Activated T-cell treated with anti-CD3 and anti-CD28 coated beads, Interleukin-2, amount 50 U/mL, for 48 hours (primary cell): ENCODE results near the gene ZNF45.
"Not testable (repeated sequence)": the region's sequence is repeated elsewhere in the genome, so short reads cannot be mapped to it uniquely, and the experiment has no call there.

ENCODE experiments used
- DNase-seq, 2 experiments: peaks; one replicate each; pipeline ENCODE4 v3.0.0-alpha.2; 2020

ZNF45 gene

DNA sequence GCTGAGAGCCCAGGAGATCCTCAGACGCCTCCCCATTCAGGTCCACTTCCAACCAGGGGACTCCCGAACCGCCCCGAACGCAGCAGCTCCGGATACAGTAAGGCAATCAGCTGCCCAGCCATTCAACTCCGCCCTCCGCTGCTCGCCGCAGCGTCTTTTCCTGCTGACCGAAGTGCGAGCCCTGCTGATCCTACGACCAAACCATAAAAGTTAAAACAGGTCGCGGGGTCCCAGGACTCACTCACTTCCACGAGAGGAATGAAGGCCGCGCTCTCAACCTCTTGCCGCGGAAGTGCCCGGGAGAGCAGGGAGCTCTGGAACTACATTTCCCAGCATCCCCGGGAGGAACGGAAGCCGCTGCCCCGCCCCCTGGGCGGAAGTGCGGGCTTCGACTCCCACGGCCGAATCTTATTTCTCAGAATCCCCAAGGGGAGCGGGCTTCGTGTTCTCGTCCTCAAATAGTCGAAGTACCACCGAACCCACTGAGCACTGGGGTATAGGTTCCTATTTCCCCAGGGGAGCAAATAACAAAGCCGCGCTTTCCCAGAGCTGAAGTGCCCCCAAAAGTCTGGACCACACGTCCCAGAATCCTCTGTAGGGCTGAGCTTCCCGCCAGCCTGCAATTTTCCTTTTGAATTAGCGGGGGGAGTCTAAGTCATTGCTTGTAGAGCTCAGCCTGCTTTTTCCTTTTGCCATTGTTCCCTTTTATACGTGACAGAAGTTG lies at the start of gene ZNF45:
ZNF45 (minus strand) TSS at position 298 of the 724 bp plus-strand sequence. CDS start 13,097 bp downstream, outside the sequence.
- peak; percentile 91 to 92 for DNase-seq

- DNase-seq, result peak in 1 of 2 experiments; percentile 20
Measured at GRCh38 chr19:43984687-43985000, 49.6 kb upstream of the ZNF45 start.

DNA sequence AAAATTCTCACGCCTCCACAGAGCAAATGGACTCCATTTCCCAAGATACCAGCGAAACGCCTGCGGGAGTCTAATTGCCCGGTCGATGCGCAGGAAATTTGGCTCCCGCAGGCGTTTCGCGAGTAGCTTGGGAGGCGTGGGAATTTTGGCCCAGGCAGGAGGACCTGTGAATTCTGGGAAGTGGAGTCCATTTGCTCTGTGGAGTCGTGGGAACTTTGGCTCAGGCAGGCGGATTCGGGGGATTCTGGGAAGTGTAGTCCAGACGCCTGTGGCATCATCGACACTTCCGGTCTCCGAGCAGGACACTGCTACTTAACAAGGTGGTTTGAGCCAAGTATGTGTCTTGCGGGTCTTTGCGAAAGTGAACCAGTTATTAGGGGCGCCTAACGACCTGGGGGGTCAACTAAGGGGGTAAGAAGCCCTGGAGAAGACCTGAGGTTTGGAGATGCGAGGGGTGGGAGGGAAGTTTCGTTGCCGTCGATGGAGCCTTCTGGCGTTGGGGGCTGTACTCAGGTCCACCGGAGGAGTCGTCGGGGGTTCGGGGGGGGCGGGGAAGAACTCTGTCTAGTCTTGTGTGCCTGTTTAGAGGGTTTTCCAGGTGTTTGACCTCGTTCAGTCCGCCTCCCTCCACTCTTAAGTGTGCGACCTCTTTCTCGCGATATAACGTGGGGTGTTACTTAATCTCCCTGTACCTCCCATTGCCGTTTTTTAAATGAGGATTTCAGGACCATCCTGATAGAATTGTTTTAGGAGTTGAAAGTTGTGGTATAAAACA lies 49.0 kb upstream of the ZNF45 start, which contains the start of gene ZNF155:
ZNF155 (plus strand) TSS at position 277 of the 775 bp plus-strand sequence. CDS start 4,356 bp downstream, outside the sequence.
- DNase-seq, result peak; percentile 83 to 84

- DNase-seq, result no peak
Measured at GRCh38 chr19:43983544-43983911, 48.4 kb upstream of the ZNF45 start.

DNA sequence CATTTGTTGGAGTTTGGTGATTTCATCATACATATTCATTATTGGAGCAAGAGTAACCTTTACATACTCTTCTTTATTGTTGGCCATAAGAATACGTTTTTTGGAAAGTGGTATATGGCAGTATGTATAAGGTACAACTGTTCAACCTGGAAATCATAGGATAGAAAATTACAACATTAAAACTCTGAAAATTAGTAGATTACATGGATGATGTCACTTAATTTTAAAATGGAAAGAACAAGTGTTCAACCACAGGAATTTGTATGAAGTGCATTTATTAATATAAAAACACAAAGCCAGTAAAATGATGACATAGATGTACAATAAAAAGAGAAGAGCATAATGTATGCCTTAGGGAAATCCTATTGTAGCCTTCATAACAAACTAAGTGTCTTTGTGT lies 41.6 kb upstream of the ZNF45 start:
- DNase-seq, result no peak

GRCh38 chr19:43966079-43966694 lies 31.1 kb upstream of the ZNF45 start:
- no peak for DNase-seq

GRCh38 chr19:43960411-43960810 lies 25.3 kb upstream of the ZNF45 start:
- DNase-seq, result no peak

- DNase-seq, result no peak
Measured at GRCh38 chr19:43957891-43958290, 22.8 kb upstream of the ZNF45 start.

- no peak for DNase-seq
Measured at GRCh38 chr19:43956827-43957226, 21.7 kb upstream of the ZNF45 start.

DNA sequence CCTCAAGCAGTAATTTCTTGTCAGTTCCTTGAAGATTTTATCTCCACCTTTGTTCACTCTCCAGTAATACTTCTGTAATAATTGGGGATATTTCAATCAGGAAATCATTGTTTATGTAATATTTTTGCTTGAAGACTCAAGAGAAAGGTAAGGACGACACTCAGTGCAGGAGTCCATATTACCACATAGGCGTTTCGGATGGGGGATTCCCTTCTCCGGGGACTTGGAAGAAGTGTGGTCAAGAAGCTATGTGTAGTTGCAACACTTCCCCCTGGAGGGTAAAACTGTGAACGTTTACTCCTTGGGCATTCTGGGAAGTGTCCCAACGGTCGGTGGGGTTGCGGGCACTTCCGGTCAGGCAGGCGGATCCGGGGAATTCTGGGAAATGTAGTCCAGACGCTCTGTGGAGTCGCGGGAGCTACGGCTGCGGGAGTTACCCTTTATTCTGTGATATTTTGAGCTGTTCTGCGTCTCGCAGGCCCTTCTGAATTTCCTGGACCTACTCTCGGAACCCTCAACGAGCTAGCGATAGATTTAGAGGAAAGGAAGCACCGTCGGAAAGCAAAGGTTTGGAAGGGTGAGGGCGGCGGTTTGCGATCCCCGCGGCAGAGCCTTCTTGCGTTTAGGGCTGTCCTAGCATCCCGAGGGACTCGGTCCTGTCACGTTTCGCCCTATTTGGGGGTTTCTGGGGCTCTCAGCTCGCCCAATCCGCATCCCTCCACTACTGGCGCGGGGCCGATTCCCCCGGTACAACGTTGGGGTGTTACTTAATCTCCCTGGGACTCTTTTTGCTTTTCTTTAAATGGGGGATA lies 16.0 kb upstream of the ZNF45 start, which contains the start of gene ZNF221:
ZNF221 (plus strand) TSS at position 395 of the 812 bp plus-strand sequence. CDS start 11,499 bp downstream, outside the sequence.
- DNase-seq, result peak; percentile 74 to 75

GRCh38 chr19:43949803-43950202 lies 14.7 kb upstream of the ZNF45 start:
- DNase-seq, result not testable (repeated sequence)

DNA sequence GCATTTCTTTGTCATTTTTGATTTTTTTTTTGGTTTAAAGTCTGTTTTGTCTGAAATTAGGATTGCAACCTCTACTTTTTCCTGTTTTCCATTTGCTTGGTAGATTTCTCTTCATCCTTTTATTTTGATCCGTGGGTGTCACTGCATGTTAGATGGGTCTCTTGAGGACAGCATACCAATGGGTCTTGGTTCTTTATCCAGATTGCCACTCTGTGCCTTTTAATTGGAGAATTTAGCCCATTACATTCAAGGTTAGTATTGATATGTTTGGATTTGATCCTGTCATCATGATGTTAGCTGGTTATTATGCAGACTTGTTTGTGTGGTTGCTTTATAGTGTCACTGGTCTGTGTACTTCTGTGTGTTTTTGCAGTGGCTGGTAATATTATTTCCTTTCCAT lies 12.3 kb upstream of the ZNF45 start:
- not testable (repeated sequence) for DNase-seq

DNA sequence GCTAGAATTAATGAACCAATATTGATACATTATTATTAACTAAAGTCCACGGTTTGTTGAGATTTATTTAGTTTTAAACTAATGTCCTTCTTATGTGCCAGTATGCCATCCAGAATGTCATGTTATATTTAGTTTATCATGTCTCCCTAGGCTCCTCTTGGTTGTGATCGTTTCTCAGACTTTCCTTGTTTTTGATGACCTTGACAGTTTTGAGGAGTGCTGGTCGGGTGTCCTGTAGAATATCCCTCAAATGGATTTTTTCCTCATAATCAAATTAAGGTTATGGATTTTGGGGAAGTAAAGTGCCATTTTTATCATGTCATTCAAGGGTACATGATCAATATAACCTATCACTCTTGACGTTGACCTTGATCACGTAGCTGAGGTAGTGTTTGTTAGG lies 6.1 kb upstream of the ZNF45 start:
- no peak for DNase-seq

GRCh38 chr19:43940719-43941118 lies 5.6 kb upstream of the ZNF45 start:
- no peak for DNase-seq

- DNase-seq, result no peak
Measured at GRCh38 chr19:43939557-43940260, 4.6 kb upstream of the ZNF45 start.

DNA sequence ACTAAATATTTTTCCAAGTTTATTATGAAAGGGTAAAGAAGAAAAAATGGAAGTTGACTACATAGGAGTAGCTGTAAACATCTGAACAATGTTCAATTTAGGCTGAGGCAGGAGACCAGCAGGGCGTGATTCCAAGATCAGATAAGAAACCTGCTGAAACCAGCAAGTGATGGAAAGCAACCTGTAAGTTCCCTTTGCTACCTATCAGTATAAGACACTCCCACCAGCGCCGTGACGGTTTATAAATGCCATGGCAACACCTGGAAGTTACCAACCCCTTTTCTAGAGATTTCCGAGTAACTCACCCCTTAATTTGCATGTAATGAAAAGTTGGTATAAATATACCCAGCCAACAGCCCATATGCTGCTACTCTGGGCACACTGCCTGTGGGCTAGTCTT lies 1.1 kb upstream of the ZNF45 start:
- no peak for DNase-seq

DNA sequence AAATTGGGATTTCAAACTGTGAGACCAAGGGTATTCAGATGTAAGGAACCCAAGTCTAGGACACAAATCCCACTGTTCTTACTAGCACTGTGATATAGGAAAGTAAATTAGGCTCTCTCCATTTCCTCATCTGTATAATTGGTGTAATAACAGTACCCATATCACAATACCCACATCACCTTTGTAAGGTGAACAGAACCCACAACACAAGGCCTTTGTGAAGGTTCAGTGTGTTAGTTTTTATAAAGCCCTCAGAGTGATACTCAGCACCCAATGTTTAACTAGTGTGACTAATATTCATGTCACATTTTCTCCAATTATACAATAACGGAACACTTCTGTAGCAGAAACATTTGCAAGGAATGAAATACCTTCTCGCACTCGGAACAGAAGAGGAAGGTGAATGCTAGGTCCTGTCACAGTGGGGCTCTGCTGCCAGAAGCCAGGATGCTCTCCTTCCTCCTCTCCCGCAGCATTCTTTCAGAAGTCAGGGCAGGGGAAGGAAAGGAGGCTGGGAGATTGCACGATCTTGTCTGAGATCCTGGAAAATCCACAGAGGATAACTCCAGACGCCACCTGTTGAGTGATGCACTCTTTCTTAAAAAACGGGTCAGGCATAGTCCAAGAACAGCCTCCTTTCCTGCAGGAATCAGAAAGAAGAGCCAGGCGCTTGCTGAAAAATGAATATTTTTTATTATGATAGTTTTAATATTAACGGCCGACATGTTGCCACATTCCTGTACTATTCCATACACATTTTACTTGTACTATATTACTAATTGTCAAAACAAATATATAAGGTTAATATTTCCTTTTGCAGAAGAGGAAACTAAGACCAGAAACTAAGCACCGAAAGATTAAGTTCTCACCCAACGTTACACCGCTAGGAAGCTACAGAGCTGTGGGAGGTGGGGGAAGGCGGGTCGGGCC lies 762 bp downstream of the ZNF45 start:
- no peak for DNase-seq

DNA sequence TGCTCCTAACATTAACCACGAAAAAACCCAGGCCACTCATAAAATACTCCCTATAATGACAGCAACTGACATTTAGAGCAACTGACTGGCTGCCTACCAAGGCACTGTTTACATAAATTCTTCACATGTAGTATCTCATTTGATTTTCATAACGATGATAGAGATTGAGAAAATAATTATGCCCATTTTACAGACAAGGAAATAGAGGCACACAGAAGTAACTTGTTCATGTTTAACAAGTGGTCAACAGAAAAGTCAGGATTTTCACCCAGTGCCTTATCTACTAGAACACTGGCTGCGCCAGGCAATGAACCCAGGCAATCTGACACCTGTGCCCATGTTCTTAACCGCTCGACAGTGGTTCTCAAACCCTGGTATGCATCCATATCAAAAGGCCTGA lies 6.3 kb downstream of the ZNF45 start:
- no peak for DNase-seq

- no peak for DNase-seq
Measured at GRCh38 chr19:43923875-43924274, 11.2 kb downstream of the ZNF45 start.

GRCh38 chr19:43914051-43914450 lies 21.0 kb downstream of the ZNF45 start:
- DNase-seq, result no peak

GRCh38 chr19:43913383-43913782 lies 21.7 kb downstream of the ZNF45 start:
- DNase-seq, result no peak
